Adrenal gland (tissue), 12 donors: Measurements from ENCODE around the gene ATP5F1C. TPM values are rescaled to one million over a fixed set of nuclear protein-coding genes. Genes with fewer than 3 reads are reported as not detected.

ENCODE experiments used
- DNase-seq, 7 donors: peaks; one replicate each; pipeline ENCODE4 v3.0.0-alpha.2; 2019 to 2020
- H3K27ac ChIP-seq, 5 donors: fragments of 200-600 bp; sonication (generic) in 4 of 5; 1 replicate in 3 of 5; 2 replicates in 2 of 5; pipeline versions ENCODE4 v1.5.1 to v1.8.0; 2016 to 2020; ENCODE audit warnings: mild to moderate bottlenecking in 1 of 5
- H3K27me3 ChIP-seq: fragments of 200-600 bp; 2 replicates; pipeline ENCODE4 v1.8.0; 2021
- H3K36me3 ChIP-seq, 2 donors: fragments of 200-600 bp; replicated peaks in 1 of 2; 1 replicate in 1 of 2; 2 replicates in 1 of 2; pipeline versions ENCODE4 v1.5.1 to v1.8.0; 2018 to 2022
- H3K4me1 ChIP-seq, 2 donors: fragments of 200-600 bp; replicated peaks in 1 of 2; 1 replicate in 1 of 2; 2 replicates in 1 of 2; pipeline versions ENCODE4 v1.5.1 to v1.8.0; 2018 to 2021
- H3K4me3 ChIP-seq, 4 donors: fragments of 200-600 bp; sonication (generic) in 3 of 4; one replicate each; pipeline ENCODE4 v1.5.1; 2016 to 2018
- H3K9me3 ChIP-seq, 3 donors: fragments of 200-600 bp; sonication (generic) in 1 of 3; replicated peaks in 1 of 3; 1 replicate in 2 of 3; 2 replicates in 1 of 3; pipeline versions ENCODE4 v1.5.1 to v1.8.0; 2016 to 2021
- CTCF ChIP-seq, 6 experiments: fragments of 450-650 bp in 4 of 6; fragments of 200-600 bp in 2 of 6; sonication (generic) in 1 of 6; IDR thresholded peaks; 1 replicate in 5 of 6; 2 replicates in 1 of 6; pipeline versions ENCODE4 v1.5.1 to v1.8.0; 2016 to 2021; ENCODE audit warnings: antibody characterized with exemption in 6 of 6, mild to moderate bottlenecking in 2 of 6, moderate library complexity in 1 of 6
- POLR2A ChIP-seq, 2 donors: fragments of 450-650 bp; IDR thresholded peaks; one replicate each; pipeline ENCODE4 v1.6.1; 2017; ENCODE audit warnings: antibody characterized with exemption in 2 of 2, mild to moderate bottlenecking in 2 of 2, moderate library complexity in 1 of 2
- WGBS, 4 donors: extraction: QIAGEN DNeasy Blood & Tissue Kit in 2 of 4; methylation state at CpG; one replicate each; pipeline versions ENCODE4 v1.1.5 to v1.1.7; 2013 to 2017; 5-methylcytosine and 5-hydroxymethylcytosine counted together
- intact Hi-C, 2 donors: fragments of 100-400 bp; cut with DNase I; formaldehyde crosslinking; loops; one replicate each; pipeline versions ENCODE4 v1.14.1 to v1.15.0; 2022 to 2023
- polyA plus RNA-seq, 3 donors: library from polyadenylated mRNA; stranded (reverse); fragments of 200-250 nt in 2 of 3; fragments of 350-450 nt in 1 of 3; fragmentation: Illumina TruSeq in 1 of 3; extraction: RNeasy Lipid Tissue Mini Kit (QIAGEN cat#74804) in 1 of 3; gene quantifications; one replicate each; pipeline ENCODE4 v1.2.3, GENCODE V29; 2013 to 2014
- total RNA-seq, 9 donors: library from RNA; depleted of rRNA in 4 of 9; stranded (reverse); fragments of >200 nt in 4 of 9; fragments of 120-200 nt in 1 of 9; fragmentation: NEBNext Ultra II Directional in 1 of 9; extraction: Animal tissue kit (Norgen Biotek cat#: 25700) in 1 of 9; gene quantifications; one replicate each; pipeline versions ENCODE4 v1.1.0 to v1.2.4, GENCODE V29; 2013 to 2023
- donor health status: healthy with polysubstance abuse.
- donor health status: Bipolar disorder and iron deficiency.
- donor health status: DM: yes; HTN: yes; CAD: no.
- donor health status: DM: no; HTN: no; CAD: no.
- donor health status: DM: no; HTN: no; CAD: no.
- donor health status: DM: yes; HTN: yes; CAD: no.

ATP5F1C gene
- total and polyA plus RNA-seq, 12 donors, result 453 to 1,397 (median 555) TPM

DNA sequence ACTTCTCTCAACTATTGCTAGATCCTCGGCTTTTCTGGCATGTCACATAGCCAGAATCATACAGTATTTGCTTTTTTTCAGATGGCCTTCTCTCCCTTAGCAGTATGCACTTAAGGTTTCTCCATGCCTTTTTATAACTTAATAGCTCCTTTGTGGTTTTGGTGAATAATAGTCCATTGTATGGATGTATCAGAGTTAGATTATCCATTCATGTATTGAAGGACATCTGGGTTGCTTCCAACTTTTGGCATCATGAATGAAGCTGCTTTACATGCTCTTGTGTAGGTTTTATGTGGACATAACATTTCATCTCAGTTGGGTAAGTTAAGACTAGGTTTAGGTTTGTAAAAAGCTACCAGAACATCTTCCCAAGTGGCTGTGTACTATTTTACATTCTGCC lies 4.6 kb downstream of the ATP5F1C start:
- intact Hi-C loops, result no loop called here
- H3K36me3 ChIP-seq, result peaks cover 0 to 8% of the 10 kb centered on the region in 2 donors
- H3K4me3 ChIP-seq, result no peak overlapping the region
- H3K4me1 ChIP-seq, result peaks cover 43 to 87% of the 10 kb centered on the region in 2 donors
- H3K27ac ChIP-seq, result no peak overlapping the region
- TF ChIP-seq CTCF (IDR thresholded peaks at IDR 0.05) (no peak), POLR2A (IDR thresholded peaks at IDR 0.05) (no peak)
- H3K27me3 ChIP-seq, result no peaks in the 10 kb centered on the region
- no peak for DNase-seq
- 72 to 79% (median 73%) methylated on average over 1 of the region's 1 CpG for WGBS, 4 donors
- no peaks in the 10 kb centered on the region for H3K9me3 ChIP-seq

- H3K4me1 ChIP-seq, result peaks cover 44 to 95% of the 10 kb centered on the region in 2 donors
- no peak for DNase-seq
- no peak overlapping the region for H3K4me3 ChIP-seq
- no peaks in the 10 kb centered on the region for H3K9me3 ChIP-seq
- H3K27ac ChIP-seq, result peak overlapping the region; percentile 67 to 93 (median 71)
- peak in 1 of 2 donors; percentile 39 for TF ChIP-seq POLR2A (IDR thresholded peaks at IDR 0.05)
- no peak for TF ChIP-seq CTCF (IDR thresholded peaks at IDR 0.05)
- no peaks in the 10 kb centered on the region for H3K27me3 ChIP-seq
- intact Hi-C loops, result no loop called here
- H3K36me3 ChIP-seq, result peaks cover 0 to 20% of the 10 kb centered on the region in 2 donors
- WGBS, 4 donors, result 48 to 60% (median 54%) methylated on average over 4 of the region's 4 CpGs
Measured at GRCh38 chr10:7794251-7795026, 6.5 kb downstream of the ATP5F1C start.

DNA sequence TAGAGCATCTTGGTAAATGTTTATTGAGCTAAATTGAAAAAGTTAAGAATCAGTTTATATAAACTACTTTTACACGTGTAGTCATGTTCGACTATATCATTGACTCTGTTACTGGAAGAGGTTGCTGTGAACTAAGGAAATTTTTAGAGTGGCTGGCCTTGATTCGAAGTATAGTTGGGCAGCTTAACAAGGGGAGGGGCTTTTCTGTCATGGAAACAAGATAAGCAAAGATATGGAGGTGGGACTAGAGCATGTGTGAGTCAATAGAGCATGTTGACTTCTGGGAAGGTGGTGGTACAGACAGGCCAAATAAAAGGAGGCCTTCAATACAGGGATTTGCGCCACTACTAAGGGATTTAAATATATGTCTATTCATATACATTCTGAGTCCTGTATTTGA lies 7.6 kb downstream of the ATP5F1C start:
- no peaks in the 10 kb centered on the region for H3K9me3 ChIP-seq
- peaks cover 32 to 83% of the 10 kb centered on the region in 2 donors for H3K4me1 ChIP-seq
- H3K27ac ChIP-seq, result peak overlapping the region; percentile 67 to 93 (median 71)
- intact Hi-C loops, result no loop called here
- no peaks in the 10 kb centered on the region for H3K27me3 ChIP-seq
- peak in 1 of 2 donors; percentile 24 for TF ChIP-seq POLR2A (IDR thresholded peaks at IDR 0.05)
- TF ChIP-seq CTCF (IDR thresholded peaks at IDR 0.05), result no peak
- peaks cover 0 to 32% of the 10 kb centered on the region in 2 donors for H3K36me3 ChIP-seq
- 32 to 43% (median 39%) methylated on average over 4 of the region's 4 CpGs for WGBS, 4 donors
- peak in 6 of 7 donors; percentile 48 to 81 (median 72) for DNase-seq
- peak overlapping the region in 1 of 4 donors; percentile 4 for H3K4me3 ChIP-seq

- peak overlapping the region; percentile 57 to 85 (median 59) for H3K27ac ChIP-seq
- TF ChIP-seq CTCF (IDR thresholded peaks at IDR 0.05), result no peak
- TF ChIP-seq POLR2A (IDR thresholded peaks at IDR 0.05), result no peak
- DNase-seq, result peak; percentile 77 to 91 (median 88)
- H3K36me3 ChIP-seq, result peaks cover 0 to 52% of the 10 kb centered on the region in 2 donors
- H3K4me1 ChIP-seq, result peaks cover 27 to 64% of the 10 kb centered on the region in 2 donors
- H3K4me3 ChIP-seq, result peak overlapping the region in 1 of 4 donors; percentile 17
- intact Hi-C loops, result no loop called here
- WGBS, 4 donors, result 25 to 39% (median 37%) methylated on average over 6 of the region's 6 CpGs
- no peaks in the 10 kb centered on the region for H3K27me3 ChIP-seq
- H3K9me3 ChIP-seq, result no peaks in the 10 kb centered on the region
Measured at GRCh38 chr10:7797582-7797981, 9.6 kb downstream of the ATP5F1C start.
